ENCODE results near the gene PCNX2. TPM values are rescaled to one million over a fixed set of nuclear protein-coding genes. Genes with fewer than 3 reads are reported as not detected.
A peak's percentile ranks its signal among the peaks of the same experiment; 100 is the strongest.

The PCNX2 gene
- polyA plus RNA-seq, 3 donors, result 0.29 to 7.9 (median 0.62) TPM

- H3K79me2 ChIP-seq (ENCODE audit: insufficient read depth, low read length), result no peaks in the 10 kb centered on the region
- H3K27me3 Mint-ChIP-seq (ENCODE audit: low read depth in 3 of 3), result peaks cover 0 to 6% (median 0%) of the 10 kb centered on the region in 3 donors
- no peaks in the 10 kb centered on the region for H3K36me3 ChIP-seq (replicated peaks in 1 of 2; ENCODE audit: control insufficient read depth in 1 of 2, insufficient read depth in 2 of 2, low read length in 2 of 2)
- H3K4me1 Mint-ChIP-seq, result peaks cover 55% of the 10 kb centered on the region
- peaks cover 0 to 3% (median 0%) of the 10 kb centered on the region in 7 donors for H3K9me3 Mint-ChIP-seq
- H3K4me1 ChIP-seq (ENCODE audit: control insufficient read depth in 1 of 2, insufficient read depth in 2 of 2, low read length in 2 of 2), result peaks cover 45 to 51% of the 10 kb centered on the region in 2 donors
- H3K4me3 ChIP-seq (replicated peaks in 1 of 3; ENCODE audit: low read depth in 2 of 3, low read length in 3 of 3), result peak overlapping the region in 1 of 3 experiments; percentile 68
- 50% methylated on average over 1 of the region's 6 CpGs for WGBS (ENCODE audit: insufficient coverage)
- H3K27me3 ChIP-seq (ENCODE audit: control insufficient read depth in 2 of 2, insufficient read depth in 2 of 2, low read length in 2 of 2), result no peaks in the 10 kb centered on the region
- peak overlapping the region; percentile 99 to 100 (median 99) for H3K27ac Mint-ChIP-seq
- TF ChIP-seq, protein P1, sequence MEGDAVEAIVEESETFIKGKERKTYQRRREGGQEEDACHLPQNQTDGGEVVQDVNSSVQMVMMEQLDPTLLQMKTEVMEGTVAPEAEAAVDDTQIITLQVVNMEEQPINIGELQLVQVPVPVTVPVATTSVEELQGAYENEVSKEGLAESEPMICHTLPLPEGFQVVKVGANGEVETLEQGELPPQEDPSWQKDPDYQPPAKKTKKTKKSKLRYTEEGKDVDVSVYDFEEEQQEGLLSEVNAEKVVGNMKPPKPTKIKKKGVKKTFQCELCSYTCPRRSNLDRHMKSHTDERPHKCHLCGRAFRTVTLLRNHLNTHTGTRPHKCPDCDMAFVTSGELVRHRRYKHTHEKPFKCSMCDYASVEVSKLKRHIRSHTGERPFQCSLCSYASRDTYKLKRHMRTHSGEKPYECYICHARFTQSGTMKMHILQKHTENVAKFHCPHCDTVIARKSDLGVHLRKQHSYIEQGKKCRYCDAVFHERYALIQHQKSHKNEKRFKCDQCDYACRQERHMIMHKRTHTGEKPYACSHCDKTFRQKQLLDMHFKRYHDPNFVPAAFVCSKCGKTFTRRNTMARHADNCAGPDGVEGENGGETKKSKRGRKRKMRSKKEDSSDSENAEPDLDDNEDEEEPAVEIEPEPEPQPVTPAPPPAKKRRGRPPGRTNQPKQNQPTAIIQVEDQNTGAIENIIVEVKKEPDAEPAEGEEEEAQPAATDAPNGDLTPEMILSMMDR (IDR thresholded peaks at IDR 0.05), result no peak
- H3K4me3 Mint-ChIP-seq, result peak overlapping the region in 1 of 2 donors; percentile 88
- no peaks in the 10 kb centered on the region for H4K20me1 ChIP-seq (ENCODE audit: insufficient read depth, low read length)
- no peaks in the 10 kb centered on the region for H3K9me3 ChIP-seq (replicated peaks in 1 of 2; ENCODE audit: control insufficient read depth in 1 of 2, insufficient read depth in 1 of 2, low read length in 2 of 2)
- intact Hi-C loops (cut with micrococcal nuclease), result loop anchor here (10.0 kb wide), 3 partner anchors 488 to 1868 kb away; partner anchors contain the start of gene GNPAT (in 1 of the 2)
- peak overlapping the region; percentile 14 for H2AFZ ChIP-seq (ENCODE audit: insufficient read depth, low read depth, low read length, poor library complexity, severe bottlenecking)
- peak overlapping the region; percentile 84 to 94 for H3K27ac ChIP-seq (ENCODE audit: low read depth in 1 of 2, low read length in 2 of 2)
- H3K36me3 Mint-ChIP-seq, result peaks cover 3 to 5% of the 10 kb centered on the region in 2 donors
- DNase-seq, result peak in 1 of 3 donors; percentile 23
- peak overlapping the region; percentile 73 for H3K4me2 ChIP-seq (replicated peaks; ENCODE audit: extremely low read depth, low read length, poor library complexity, severe bottlenecking)
- peak overlapping the region; percentile 72 for H3K9ac ChIP-seq (ENCODE audit: insufficient read depth, low read length, poor library complexity, severe bottlenecking)
Observed at GRCh38 chr1:233112186-233113008, 183.1 kb downstream of the PCNX2 start.

- Histone ChIP-seq H3K4me3 (replicated peaks in 1 of 3; ENCODE audit: low read depth in 2 of 3, low read length in 3 of 3) (no peak overlapping the region), H4K20me1 (ENCODE audit: insufficient read depth, low read length) (no peaks in the 10 kb centered on the region), H3K9me3 (replicated peaks in 1 of 2; ENCODE audit: control insufficient read depth in 1 of 2, insufficient read depth in 1 of 2, low read length in 2 of 2) (no peaks in the 10 kb centered on the region), H2AFZ (ENCODE audit: insufficient read depth, low read depth, low read length, poor library complexity, severe bottlenecking) (no peak overlapping the region), H3K79me2 (ENCODE audit: insufficient read depth, low read length) (no peaks in the 10 kb centered on the region), H3K36me3 (replicated peaks in 1 of 2; ENCODE audit: control insufficient read depth in 1 of 2, insufficient read depth in 2 of 2, low read length in 2 of 2) (no peaks in the 10 kb centered on the region), H3K27ac (ENCODE audit: low read depth in 1 of 2, low read length in 2 of 2) (peak overlapping the region in 1 of 2 donors; percentile 94), H3K27me3 (ENCODE audit: control insufficient read depth in 2 of 2, insufficient read depth in 2 of 2, low read length in 2 of 2) (no peaks in the 10 kb centered on the region), H3K4me1 (ENCODE audit: control insufficient read depth in 1 of 2, insufficient read depth in 2 of 2, low read length in 2 of 2) (peaks cover 45 to 52% of the 10 kb centered on the region in 2 donors), H3K9ac (ENCODE audit: insufficient read depth, low read length, poor library complexity, severe bottlenecking) (no peak overlapping the region), H3K4me2 (replicated peaks; ENCODE audit: extremely low read depth, low read length, poor library complexity, severe bottlenecking) (no peak overlapping the region)
- 100% methylated on average over 2 of the region's 2 CpGs for WGBS (ENCODE audit: insufficient coverage)
- Mint-ChIP-seq H3K4me1 (peaks cover 59% of the 10 kb centered on the region), H3K27ac (peak overlapping the region in 6 of 7 donors; percentile 99 to 100 (median 100)), H3K9me3 (no peaks in the 10 kb centered on the region), H3K4me3 (no peak overlapping the region), H3K36me3 (peaks cover 3 to 5% of the 10 kb centered on the region in 2 donors), H3K27me3 (ENCODE audit: low read depth in 3 of 3) (peaks cover 0 to 6% (median 0%) of the 10 kb centered on the region in 3 donors)
- TF ChIP-seq, protein P1 (IDR thresholded peaks at IDR 0.05), result no peak
- intact Hi-C loops (cut with micrococcal nuclease), result loop anchor here (10.0 kb wide), 3 partner anchors 487 to 1867 kb away; partner anchors contain the start of gene GNPAT (in 1 of the 2)
- DNase-seq, result no peak
Observed at GRCh38 chr1:233111731-233112130, 183.8 kb downstream of the PCNX2 start.

Data from CD14-positive monocyte (primary cell).